K562 (cell line): ENCODE measurements around the gene AEN.

Source experiments
- BCOR ChIP-seq: fragments of 450-650 bp; IDR thresholded peaks from 2 replicates; pipeline ENCODE4 v1.6.1; 2016
- BRCA1 ChIP-seq, 2 experiments: fragments of 450-650 bp in 1 of 2; sonication (generic) in 1 of 2; formaldehyde crosslinking in 1 of 2; IDR thresholded peaks; 2 replicates each; pipeline versions ENCODE4 v1.5.0 to v1.6.1; 2017 to 2020; ENCODE audit warnings: mild to moderate bottlenecking in 1 of 2, missing genetic modification reagents in 1 of 2
- CTCF ChIP-seq, 3 experiments: IDR thresholded peaks in 2 of 3; conservative IDR thresholded peaks in 1 of 3; 2 replicates each; pipeline ENCODE4 v1.5.1; 2011 to 2012; ENCODE audit warnings: low read length in 3 of 3, mild to moderate bottlenecking in 3 of 3, control low read depth in 2 of 3, improper control_type of control experiment in 1 of 3, inconsistent platforms in 1 of 3, low read depth in 1 of 3, mixed read lengths in 1 of 3, moderate library complexity in 1 of 3; ENCODE audit not compliant: insufficient read depth in 2 of 3
- CXXC5 ChIP-seq: fragments of 250-450 bp; sonication (Bioruptor Pico); IDR thresholded peaks from 2 replicates; pipeline ENCODE4 v1.8.0; 2022; ENCODE audit warnings: inconsistent platforms, mild to moderate bottlenecking, moderate library complexity
- L3MBTL2 ChIP-seq: fragments of 450-650 bp; IDR thresholded peaks from 2 replicates; pipeline ENCODE4 v1.6.1; 2016; ENCODE audit warnings: mild to moderate bottlenecking, moderate library complexity
- POLR2AphosphoS5 ChIP-seq: IDR thresholded peaks from 2 replicates; pipeline ENCODE4 v1.6.1; 2011; ENCODE audit warnings: mild to moderate bottlenecking, low read depth, low read length, moderate library complexity; ENCODE audit not compliant: control insufficient read depth, insufficient read depth
- SPI1 ChIP-seq: IDR thresholded peaks from 2 replicates; pipeline ENCODE4 v1.6.1; 2011; ENCODE audit warnings: low read depth, low read length, control low read depth, borderline replicate concordance
- TBL1XR1 ChIP-seq, 2 experiments: IDR thresholded peaks; 2 replicates each; pipeline ENCODE4 v1.6.1; 2012; ENCODE audit warnings: improper control_type of control experiment in 2 of 2, low read length in 2 of 2, mild to moderate bottlenecking in 1 of 2
- UBTF ChIP-seq, 2 experiments: IDR thresholded peaks; 2 replicates each; pipeline ENCODE4 v1.6.1; 2012; ENCODE audit warnings: improper control_type of control experiment in 2 of 2, low read depth in 2 of 2, low read length in 2 of 2, borderline replicate concordance in 1 of 2
- ZFP36 ChIP-seq: fragments of 150-350 bp; IDR thresholded peaks from 2 replicates; pipeline ENCODE4 v1.6.1; 2018; ENCODE audit warnings: low read length, low read depth; ENCODE audit not compliant: partially characterized antibody

- TF ChIP-seq BRCA1 (IDR thresholded peaks at IDR 0.05) (no peak), BRCA1 (CRISPR knock-in tag; IDR thresholded peaks at IDR 0.05) (no peak), L3MBTL2 (no peak), CXXC5 (CRISPR knock-in tag) (no peak), CTCF (IDR thresholded peaks at IDR 0.05 in 2 of 3, conservative IDR thresholded peaks at IDR 0.05 in 1 of 3; ENCODE audit: insufficient read depth in 2 of 3, low read depth in 1 of 3, low read length in 3 of 3) (no peak), BCOR (no peak), TBL1XR1 (IDR thresholded peaks at IDR 0.05; ENCODE audit: low read length in 2 of 2) (no peak), UBTF (IDR thresholded peaks at IDR 0.05; ENCODE audit: borderline replicate concordance in 1 of 2, low read depth in 2 of 2, low read length in 2 of 2) (no peak), SPI1 (no peak), POLR2AphosphoS5 (no peak), ZFP36 (no peak)
Measured at GRCh38 chr15:88590759-88591158, 30.4 kb upstream of the AEN start.
